HG03135 (cell line): ENCODE measurements around the gene GRIK1.

Source experiments
- ATAC-seq: cut with Tn5 transposase; IDR thresholded peaks from one replicate; pipeline ENCODE4 v1.9.1; 2021; ENCODE audit warnings: mild to moderate bottlenecking, moderate library complexity; ENCODE audit not compliant: unreplicated experiment

Gene GRIK1

GRCh38 chr21:29504751-29505321 is 435.0 kb downstream of the GRIK1 start:
- ATAC-seq = no peak

- ATAC-seq = no peak
Observed at GRCh38 chr21:29501451-29501850, 438.3 kb downstream of the GRIK1 start.

DNA sequence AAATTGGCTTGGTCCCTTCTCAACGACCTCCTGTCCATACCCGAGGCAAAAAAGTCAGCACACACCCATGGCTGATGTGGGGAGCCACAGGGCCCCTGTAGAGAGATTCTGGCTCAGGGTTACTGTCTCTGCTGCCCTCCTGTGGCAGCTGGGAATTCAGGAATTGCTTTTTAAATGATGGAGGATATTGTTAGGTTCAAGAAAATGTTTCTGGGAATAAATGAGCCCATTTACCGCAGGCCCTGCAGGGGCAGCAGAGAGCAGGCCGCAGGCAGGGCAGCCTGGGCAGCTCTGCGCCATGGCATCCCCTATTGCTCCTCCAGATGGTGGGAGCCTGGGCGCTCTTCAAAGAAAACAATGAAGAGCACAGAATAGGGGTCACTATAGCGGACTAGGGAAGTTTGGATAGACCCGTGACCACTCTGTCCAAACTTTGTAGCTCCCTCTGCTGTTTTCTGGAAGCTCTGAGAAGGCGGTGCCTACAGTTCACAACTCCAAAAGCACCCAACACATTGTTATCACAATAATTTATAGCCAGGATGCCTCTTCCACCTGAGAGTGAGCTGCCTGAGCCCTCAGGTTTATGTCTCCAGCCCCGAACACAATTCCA is 440.0 kb downstream of the GRIK1 start:
- no peak for ATAC-seq

GRCh38 chr21:29499229-29499628 is 440.6 kb downstream of the GRIK1 start:
- no peak for ATAC-seq

DNA sequence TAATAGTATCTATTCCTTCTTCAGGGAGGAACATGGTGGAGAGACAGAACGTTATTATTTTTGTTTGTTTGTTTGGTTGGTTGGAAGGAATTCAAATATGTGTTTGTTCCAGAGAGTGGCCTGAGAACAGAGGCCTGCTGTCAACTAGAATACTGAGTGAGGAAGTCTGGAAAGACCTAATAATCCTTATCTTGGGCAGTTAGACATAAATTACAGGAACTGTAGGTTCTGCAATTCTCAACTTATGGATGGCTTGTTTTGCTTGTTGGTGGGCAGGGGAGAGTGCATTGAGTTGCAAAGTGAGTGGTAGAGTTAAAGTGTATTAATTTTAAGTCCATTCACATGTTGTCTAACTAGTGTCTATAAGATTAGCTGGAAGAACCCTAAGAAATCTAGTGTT is 443.5 kb downstream of the GRIK1 start:
- no peak for ATAC-seq

- no peak for ATAC-seq
Observed at GRCh38 chr21:29490016-29490415, 449.8 kb downstream of the GRIK1 start.

DNA sequence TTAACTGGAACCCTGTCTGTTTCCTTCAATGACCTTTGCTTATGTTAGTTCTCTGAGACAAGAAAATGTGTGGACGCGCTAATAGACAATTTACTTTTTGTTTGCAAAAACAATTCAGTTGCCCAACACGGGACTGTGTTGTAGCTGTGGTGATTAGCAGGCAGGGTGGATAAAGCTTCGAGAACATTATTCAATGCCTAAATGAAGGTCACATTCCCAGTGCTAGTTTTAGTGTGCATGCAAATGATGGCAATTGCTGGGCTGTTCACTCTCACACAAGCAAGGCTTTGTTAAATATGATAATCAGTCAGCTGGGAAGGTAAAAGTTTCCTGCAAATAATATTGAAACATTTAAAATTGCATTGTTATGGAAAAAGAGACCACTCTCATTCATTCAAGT is 452.6 kb downstream of the GRIK1 start:
- no peak for ATAC-seq
